ENCODE results near the gene COA3. TPM values are rescaled to one million over a fixed set of nuclear protein-coding genes. Genes with fewer than 3 reads are reported as not detected.

The COA3 gene
- total RNA-seq, 1 donor from 2014 or later, result 70.4 TPM

DNA sequence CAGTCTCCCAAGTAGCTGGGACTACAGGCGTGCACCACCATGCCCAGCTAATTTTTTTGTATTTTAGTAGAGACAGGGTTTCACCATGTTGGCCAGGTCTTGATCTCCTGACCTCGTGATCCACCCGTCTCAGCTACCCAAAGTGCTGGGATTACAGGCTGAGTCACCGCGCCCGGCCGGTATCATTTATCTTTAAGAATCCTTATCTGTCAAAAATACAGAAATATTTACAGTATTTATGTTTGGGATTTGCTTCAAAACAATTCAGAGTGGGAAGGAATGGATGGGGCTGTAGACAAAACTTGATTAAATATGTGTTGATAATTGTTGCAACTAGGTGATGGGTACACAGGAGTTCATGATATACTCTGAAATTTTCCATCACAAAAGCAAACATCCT, 22.7 kb upstream of the COA3 start:
- ATAC-seq (no peak), DNase-seq (no peak)
- intact Hi-C loops (cut with micrococcal nuclease), result loop anchor here (10.0 kb wide), 1 partner anchor 96 kb away; no protein-coding TSS in a partner anchor

- DNase-seq (peak; percentile 65), ATAC-seq (no peak)
- intact Hi-C loops (cut with micrococcal nuclease), result loop anchor here (10.0 kb wide), 1 partner anchor 95 kb away; no protein-coding TSS in a partner anchor
Measured at GRCh38 chr17:42819939-42820535, 21.5 kb upstream of the COA3 start.

- ATAC-seq (no peak), DNase-seq (no peak)
- intact Hi-C loops (cut with micrococcal nuclease), result no loop called here
Measured at GRCh38 chr17:42818379-42818778, 19.9 kb upstream of the COA3 start.

GRCh38 chr17:42817866-42818265, 19.4 kb upstream of the COA3 start:
- intact Hi-C loops (cut with micrococcal nuclease), result no loop called here
- ATAC-seq (no peak), DNase-seq (no peak)

DNA sequence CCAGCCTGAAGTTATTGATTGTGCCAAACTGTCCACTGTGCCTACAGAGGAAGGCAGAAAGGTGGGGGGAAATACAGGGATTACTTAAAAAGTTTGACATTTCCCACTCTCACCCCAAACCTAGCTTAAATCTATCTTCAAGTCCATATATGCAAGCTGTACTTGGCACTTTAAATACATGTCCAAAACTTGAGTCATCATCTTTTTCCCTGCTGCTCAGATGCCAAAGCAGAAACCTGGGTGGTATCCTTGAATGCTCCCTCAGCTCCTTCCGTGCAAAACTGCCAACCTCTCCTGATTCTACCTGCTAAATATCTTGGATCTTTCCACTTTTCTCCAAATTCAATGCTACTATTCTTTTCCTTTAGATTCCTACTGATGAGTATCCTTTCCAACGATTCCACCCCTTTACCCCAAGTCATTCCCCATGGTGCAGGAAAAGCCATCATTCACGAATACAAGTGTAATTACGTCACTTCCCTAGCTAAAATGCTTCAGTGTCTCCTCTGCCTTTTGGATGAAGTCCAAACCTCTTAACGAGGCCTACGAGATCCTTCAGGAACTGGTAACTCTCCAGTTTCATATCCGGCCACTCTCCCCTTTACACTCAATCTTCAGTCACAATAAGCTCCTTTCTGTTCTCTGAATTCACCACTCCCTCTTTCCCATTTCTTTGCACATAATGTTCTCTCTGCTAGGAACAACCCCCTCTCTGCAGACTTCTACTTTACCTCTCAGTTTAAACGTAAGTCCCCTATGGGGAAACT, 16.3 kb upstream of the COA3 start:
- ATAC-seq (peak; percentile 31), DNase-seq (no peak)
- intact Hi-C loops (cut with micrococcal nuclease), result no loop called here

GRCh38 chr17:42809250-42809649, 10.7 kb upstream of the COA3 start:
- ATAC-seq (peak; percentile 57), DNase-seq (no peak)
- intact Hi-C loops (cut with micrococcal nuclease), result no loop called here

DNA sequence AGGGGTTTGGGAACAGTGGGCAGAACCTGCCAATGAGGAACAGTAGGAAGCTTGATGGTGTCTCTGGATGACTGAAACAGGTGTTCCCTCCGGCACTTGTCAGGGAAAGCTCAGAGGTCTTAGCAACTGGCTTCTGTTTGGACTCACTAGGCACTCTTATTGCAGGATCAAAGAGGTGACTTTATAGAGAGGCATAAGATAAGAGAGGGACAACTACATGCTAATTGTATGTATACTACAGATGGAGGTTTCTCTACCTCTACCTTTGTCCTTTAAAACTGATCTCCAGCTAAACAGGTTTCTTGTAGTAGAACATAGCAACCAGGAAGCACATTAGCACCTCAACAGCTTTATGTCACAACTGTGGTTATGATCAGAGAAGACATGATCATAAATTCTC, 7.7 kb upstream of the COA3 start:
- ATAC-seq (no peak), DNase-seq (no peak)
- intact Hi-C loops (cut with micrococcal nuclease), result no loop called here

DNA sequence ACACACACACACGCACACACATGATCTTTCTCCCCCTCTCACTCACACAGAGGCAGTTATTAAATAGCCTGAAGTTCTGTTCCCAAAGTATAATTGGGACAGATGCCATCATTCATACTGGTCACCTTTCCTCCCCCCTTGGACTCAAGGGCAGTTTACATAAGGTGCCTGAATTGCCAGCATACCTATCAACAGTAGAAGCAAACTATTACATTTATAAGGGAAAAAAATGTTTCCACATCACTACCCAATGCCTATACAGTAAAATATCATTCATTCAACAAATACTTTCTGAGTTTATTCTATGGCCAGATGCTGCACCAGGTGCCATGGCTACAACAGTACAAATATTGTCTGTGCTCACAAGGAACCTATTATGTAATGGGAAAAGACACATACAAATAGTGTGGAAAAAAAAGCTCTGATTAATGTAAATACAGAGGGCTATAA, 6.4 kb upstream of the COA3 start:
- DNase-seq, result no peak
- intact Hi-C loops (cut with micrococcal nuclease), result no loop called here
- no peak for ATAC-seq

DNA sequence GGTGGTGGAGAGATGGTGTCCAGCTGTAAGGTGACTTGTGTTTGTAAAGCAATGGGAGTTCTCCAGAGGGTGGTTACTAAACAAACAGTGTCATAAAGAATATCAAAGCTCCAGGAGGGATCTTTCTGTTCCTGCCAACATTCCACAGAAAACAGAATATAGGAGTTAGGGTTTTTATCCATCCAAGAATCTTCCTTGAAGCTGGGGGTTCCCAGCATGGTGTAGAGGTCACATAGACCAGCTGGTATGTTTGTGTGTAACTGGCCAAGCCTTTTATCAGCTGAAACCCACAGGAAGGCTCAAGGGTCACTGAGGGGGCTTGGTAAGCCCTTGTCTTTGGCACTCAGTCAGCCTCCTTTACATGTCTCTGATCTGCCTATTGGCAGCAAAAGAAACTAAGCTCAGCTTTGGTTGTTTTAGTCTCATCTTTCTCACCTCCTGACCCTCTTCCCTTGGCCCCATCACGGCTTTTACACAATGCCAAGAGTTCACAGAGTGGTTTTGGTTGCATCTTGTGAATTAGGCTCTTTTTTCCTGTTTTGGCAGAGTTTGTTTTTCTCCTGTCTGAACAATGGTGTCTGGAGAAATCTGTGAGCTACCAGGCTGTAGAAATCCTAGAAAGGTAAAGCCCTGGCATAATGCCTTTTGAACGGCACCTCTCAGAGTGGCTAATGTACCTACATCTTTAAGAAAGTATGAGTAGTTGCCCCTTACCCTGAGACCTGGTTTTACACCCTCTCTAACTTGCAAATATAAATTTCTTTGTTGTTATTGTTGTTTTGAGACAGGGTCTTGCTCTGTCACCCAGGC, 4.8 kb upstream of the COA3 start:
- intact Hi-C loops (cut with micrococcal nuclease), result no loop called here
- no peak for DNase-seq
- ATAC-seq, result no peak

GRCh38 chr17:42798011-42798382, 507 bp downstream of the COA3 start:
- no peak for DNase-seq
- intact Hi-C loops (cut with micrococcal nuclease), result no loop called here
- ATAC-seq, result no peak

GRCh38 chr17:42797067-42798007, 1.2 kb downstream of the COA3 start:
- ATAC-seq, result no peak
- DNase-seq, result no peak
- intact Hi-C loops (cut with micrococcal nuclease), result no loop called here

GRCh38 chr17:42796066-42796758, 2.3 kb downstream of the COA3 start:
- DNase-seq, result no peak
- intact Hi-C loops (cut with micrococcal nuclease), result no loop called here
- no peak for ATAC-seq

DNA sequence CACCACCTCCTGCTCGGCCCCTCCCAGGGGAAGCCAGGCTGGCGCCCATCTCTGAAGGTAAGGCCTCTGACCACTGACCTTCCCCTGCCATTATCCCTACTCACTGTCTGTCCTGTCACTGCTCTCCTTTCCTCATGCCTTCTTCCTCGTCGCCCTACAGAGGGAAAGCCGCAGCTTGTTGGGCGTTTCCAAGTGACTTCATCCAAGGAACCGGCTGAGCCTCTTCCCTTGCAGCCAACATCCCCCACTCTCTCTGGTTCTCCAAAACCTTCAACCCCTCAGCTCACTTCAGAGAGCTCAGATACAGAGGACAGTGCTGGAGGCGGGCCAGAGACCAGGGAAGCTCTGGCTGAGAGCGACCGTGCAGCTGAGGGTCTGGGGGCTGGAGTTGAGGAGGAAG, 3.0 kb downstream of the COA3 start:
- DNase-seq (no peak), ATAC-seq (no peak)
- intact Hi-C loops (cut with micrococcal nuclease), result no loop called here

GRCh38 chr17:42795061-42795460, 3.4 kb downstream of the COA3 start:
- no peak for ATAC-seq
- intact Hi-C loops (cut with micrococcal nuclease), result no loop called here
- DNase-seq, result no peak

- intact Hi-C loops (cut with micrococcal nuclease), result no loop called here
- no peak for ATAC-seq
- DNase-seq, result no peak
Measured at GRCh38 chr17:42792545-42792944, 6.0 kb downstream of the COA3 start.

DNA sequence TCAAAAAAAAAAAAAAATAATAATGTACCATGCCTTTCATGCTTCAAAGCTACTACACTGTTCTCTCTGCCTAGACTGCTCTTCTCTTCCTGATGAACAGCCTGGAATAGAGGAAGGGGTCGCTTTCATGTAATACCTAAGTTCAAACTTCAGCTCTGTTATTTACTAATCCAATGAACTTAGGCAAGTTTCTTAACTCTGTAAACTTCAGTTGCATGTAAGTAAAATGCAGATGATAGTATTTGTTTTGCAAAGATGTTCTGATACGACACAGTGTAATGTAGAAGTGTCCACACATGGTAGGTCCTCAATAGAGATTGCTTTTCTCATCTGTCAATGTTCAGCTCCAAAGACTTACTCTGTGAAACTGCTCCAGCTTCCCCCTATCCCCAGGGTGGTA, 6.6 kb downstream of the COA3 start:
- intact Hi-C loops (cut with micrococcal nuclease), result no loop called here
- no peak for DNase-seq
- ATAC-seq, result no peak

DNA sequence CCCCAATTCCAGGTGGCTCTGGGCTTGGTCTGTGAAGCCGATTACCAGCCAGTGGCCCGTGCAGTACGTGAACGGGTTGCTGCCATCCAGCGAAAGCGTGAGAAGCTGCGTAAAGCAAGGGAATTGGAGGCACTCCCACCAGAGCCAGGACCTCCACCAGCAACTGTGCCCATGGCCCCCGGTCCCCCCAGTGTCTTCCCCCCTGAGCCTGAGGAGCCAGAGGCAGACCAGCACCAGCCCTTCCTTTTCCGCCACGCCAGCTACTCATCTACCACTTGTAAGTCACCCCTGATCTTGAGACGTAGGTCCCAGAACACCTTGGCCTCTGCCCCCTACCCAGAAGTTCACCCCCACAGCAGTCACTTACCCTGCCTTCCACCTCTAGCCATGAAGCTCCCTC, 11.2 kb downstream of the COA3 start:
- DNase-seq (no peak), ATAC-seq (no peak)
- intact Hi-C loops (cut with micrococcal nuclease), result no loop called here

DNA sequence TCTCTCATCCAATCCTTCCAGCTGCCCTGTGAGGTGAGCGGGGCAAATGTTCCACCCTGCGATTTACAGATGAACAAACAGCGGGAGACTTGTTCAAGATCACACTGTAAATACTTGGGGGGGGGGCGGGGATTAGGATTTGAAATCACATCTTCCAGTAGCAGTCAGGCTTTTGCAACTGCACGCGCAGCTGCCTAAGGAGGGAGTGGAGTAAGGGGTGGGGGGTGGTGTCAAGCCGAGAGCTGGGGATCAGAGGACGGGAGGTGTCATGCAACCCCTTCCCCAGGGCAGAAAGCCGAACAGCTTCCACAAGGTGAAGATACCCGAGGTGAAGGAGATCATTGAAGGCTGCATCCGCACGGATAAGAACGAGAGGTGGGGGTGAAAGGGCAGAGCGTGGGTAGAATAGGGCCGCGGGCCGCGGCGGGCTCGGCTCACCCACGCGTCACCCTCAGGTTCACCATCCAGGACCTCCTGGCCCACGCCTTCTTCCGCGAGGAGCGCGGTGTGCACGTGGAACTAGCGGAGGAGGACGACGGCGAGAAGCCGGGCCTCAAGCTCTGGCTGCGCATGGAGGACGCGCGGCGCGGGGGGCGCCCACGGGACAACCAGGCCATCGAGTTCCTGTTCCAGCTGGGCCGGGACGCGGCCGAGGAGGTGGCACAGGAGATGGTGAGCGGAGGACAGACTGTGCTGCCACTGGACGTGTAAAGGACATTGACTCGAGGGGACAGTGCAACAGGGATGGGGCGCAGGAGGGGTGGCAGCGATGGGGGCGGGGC, 13.5 kb downstream of the COA3 start:
- DNase-seq (no peak), ATAC-seq (no peak)
- intact Hi-C loops (cut with micrococcal nuclease), result no loop called here
